Measurements from ENCODE around the gene ZRANB3.

- TF ChIP-seq ZBTB44 (tag by site-specific recombination; IDR thresholded peaks at IDR 0.05) = no peak
- no peak for TF ChIP-seq ZNF600 (tag by site-specific recombination; IDR thresholded peaks at IDR 0.05)
- no peak for TF ChIP-seq CTCF (tag by site-specific recombination; IDR thresholded peaks at IDR 0.05)
- no peak for TF ChIP-seq PATZ1 (tag by site-specific recombination; IDR thresholded peaks at IDR 0.05)
Observed at GRCh38 chr2:135226961-135227360, 304.1 kb downstream of the ZRANB3 start.
